ENCODE measurements around the gene PLCD3.

DNA sequence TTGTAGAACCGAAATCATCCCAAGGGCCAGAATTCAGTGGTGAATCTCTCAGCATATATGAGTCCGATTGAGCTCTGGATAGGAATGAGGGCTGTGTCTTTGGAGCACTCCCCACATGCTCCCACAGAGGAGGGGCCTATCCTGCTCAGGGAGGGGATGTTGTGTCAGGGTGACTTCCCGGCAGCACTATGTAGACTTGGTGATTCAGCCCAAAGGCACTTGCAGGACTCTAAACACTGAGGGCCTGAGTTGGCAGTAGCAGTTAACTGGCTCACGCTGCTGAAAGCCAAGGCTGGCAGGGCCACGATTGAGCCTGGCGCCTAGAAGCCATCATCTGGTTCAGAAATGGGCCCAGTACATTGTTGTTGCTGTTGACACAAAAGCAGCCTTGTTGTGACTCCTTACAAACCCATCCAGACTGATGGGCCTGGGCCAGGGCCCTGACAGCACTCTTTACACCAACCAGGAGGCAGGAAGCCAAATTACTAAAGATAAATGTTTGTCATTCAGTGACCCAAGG, 39.3 kb downstream of the PLCD3 start:
- TF ChIP-seq CTCF (IDR thresholded peaks at IDR 0.05) = no peak
- no peak for TF ChIP-seq POLR2A (IDR thresholded peaks at IDR 0.05)

Measured in Peyer's patch (tissue), 4 donors.